NCI-H1930 (cell line): ENCODE measurements around the gene ATP2C2.

Experiments used
- DNase-seq, 2 experiments: peaks; one replicate each; lab custom pipeline; 2025; lab: John Stamatoyannopoulos, UW

Gene ATP2C2

DNA sequence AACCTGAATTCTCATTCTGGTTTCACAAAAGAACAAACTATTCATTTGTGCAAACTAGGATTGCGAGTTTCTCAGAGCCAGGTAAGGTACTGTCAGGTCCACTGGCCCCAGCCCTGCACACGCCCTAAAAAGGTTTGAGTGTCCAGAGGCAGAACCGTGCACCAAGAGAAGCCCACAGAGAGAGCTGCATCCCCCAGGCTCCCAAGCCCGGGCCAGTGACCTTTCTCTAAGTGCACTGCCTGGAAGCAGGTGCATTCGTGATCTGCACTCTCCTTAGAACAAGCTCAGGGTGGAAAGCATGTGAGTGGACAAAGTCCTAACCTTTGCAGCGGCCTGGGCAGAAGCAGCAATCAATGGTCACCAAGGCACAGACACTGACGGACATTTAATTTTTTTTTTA lies 109.3 kb downstream of the ATP2C2 start:
- no peak for DNase-seq

DNA sequence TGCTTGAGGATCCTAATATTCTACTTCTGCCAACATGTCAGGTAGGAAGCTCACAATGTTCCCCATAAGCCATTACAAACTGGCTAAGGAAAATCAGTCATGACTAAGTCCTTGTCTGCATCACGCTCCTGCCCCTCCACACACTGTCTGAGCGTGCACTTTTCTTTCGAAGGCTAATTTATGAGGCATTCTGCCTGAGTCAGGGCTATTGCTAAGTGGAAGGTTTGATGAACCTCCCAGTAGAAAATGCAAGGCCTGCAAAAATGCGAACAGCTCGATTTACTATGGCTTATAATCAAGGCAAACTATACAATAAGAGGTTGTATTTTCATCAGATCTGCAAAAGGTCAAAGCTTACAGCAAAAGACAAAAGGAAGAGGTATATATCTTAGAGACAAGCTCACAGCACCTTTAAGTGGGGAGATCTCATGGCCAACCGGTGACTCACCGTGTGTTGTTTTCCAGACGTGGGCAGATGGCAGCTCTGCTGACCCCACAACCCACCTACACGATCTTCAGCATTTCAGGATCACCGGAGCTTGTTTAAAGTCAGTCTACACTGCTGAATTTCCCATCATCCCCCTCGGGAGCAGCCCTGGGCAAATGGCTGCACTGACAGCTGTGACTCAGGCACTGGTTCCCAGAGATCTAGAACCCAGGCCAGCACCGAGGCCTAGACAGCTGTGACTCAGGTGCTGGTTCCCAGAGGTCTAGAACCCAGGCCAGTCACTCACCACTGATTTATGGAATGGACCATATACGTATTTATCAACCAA lies 110.0 kb downstream of the ATP2C2 start:
- no peak for DNase-seq

DNA sequence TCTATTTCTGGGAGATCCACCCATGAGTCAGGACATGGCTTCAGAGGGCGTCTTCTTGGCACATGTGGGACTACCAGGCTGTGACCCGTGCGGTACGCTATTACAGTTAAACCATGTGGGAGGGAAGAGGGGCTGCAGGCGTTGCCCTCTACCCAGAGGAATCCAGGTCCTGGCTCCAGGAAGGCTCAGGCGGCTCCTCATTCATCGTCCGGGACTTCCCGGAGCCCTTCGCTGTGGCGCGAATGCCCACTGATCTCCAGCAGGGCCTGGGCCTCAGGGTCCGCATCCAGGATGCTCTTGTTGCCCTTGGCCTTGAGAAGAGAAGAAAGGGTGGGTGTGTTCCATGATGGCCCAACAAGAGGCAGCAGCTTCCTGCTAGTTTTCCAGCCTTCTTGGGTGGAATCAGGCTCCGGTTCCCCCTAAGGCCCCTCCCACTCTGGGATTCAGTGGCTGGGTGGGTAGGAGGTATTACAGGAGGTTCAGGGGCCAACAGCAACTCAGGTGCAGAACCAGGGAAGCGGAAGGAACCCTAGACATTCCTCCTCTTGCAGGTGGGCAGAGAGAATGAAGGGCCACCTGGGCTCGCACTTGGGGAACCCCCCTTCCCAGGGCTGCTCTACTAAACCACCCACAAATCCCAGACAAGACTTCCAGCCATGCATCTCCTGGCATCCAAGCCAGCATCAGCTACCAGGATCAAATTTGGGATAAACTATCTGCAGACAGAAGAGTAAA lies 111.5 kb downstream of the ATP2C2 start:
- DNase-seq = no peak

DNA sequence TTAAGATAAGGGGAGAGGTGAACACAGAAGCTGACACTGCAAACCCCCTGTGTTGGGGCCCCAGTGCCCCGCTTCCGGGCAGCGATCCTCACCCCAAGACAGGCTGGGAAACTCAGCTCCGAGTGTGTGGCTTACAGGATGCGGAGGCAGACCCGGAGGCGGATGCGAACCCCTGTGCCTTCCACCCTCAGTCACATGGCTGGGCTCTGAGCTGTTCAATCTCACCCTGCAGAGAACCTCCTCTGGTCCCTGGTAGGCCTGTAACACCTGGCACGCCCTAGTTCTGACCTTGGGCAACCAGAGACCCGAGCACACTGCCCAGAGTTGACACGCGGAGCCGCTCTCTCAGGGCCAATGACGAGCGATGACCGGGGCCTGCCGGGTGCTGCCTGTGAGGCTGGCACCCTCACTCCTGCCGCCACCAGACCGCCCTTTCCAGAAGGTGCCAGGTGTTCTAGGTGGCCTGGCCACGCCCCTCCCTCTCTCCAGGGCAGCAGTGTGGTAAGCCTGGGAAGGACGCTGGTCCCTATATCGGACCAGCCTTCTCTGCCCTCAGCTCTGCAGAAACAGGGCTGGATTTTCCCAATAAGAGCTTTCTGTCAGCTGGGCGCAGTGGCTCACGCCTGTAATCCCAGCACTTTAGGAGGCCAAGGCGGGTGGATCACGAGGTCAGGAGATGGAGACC lies 112.9 kb downstream of the ATP2C2 start:
- no peak for DNase-seq

DNA sequence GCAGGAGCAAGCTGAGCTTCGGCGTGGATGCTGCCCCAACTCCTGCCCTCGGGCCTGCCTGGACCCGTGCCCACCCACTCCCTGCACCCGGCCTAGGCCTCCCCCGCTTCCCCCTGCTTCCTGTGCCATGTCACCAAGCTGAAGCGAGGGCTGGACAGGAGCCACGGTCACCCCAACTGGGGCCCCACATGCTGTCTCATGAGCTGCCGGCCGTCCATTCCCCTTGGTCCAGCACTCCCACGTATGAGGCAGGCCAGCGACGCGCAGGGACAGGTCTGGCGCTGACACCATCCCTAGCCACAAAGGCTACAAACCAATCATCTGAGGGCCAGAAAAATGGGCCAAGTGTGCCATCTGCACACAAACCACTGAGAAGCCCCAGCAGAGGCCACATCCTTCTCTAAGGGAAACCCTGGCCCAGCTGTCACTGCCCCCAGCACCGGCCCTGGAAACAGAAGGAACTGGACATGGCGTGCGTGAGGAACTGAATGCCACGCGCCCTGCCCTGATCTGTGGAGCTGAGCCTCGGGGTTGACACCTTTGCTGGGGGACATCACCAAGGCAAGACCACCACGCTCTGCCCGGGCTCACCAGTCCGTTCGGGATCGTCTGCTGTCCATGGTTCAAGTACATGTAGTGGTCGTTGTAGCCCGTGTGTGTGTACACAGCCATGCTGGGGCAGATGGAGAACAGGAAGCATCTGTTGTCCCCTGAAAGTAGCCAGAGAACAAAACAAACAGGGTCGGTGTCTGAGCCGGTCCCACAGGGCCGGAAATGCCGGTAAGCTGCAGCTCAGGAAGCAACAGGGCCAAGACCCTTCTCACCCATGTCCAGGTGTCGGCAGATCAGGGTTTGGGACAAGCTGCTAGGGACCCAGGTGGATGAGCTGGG lies 113.9 kb downstream of the ATP2C2 start:
- no peak for DNase-seq

DNA sequence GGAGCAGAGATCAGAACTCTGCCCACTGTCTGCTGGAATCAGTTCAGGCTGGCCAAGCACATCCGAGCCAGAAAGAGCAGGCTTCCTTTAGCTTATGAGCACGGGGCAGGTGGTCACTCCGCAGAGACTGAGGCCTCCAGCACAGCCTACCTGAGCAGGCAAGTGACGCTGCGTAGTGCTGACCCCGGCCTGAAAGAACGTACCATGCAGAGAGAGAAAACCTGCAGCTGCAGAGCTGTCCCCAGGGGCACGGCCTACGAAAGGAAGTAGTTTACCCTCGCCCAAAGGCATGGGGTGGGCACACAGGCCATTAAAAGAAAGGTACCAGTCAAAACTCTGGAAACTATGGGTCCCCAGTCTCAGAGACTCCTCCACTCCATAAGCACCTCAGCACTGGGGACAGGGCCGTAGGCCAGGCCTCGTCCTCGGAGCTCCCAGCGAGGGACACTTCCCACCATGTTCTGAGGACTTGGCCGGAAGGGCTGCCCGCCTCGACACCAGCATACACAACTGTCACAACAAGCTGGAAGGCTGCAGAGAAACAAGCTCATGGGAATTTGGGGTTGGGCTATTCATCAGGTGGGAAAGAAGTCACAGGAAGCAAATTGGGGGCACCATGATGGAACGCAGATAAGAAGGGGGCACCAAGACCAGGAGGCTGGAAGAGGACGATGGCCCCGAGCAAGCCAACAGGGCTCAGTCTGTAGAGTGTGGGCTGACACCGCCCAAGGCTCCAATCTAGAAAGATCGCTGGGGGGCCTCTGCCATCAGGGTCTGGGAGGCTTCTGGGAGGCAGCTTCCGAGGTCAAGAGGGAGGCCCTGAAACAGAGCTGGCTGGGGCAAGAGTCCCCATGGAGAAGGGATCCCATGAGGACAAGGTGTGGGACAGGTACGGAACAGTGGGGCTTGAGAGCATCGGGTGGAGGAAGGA lies 114.9 kb downstream of the ATP2C2 start:
- DNase-seq = no peak

DNA sequence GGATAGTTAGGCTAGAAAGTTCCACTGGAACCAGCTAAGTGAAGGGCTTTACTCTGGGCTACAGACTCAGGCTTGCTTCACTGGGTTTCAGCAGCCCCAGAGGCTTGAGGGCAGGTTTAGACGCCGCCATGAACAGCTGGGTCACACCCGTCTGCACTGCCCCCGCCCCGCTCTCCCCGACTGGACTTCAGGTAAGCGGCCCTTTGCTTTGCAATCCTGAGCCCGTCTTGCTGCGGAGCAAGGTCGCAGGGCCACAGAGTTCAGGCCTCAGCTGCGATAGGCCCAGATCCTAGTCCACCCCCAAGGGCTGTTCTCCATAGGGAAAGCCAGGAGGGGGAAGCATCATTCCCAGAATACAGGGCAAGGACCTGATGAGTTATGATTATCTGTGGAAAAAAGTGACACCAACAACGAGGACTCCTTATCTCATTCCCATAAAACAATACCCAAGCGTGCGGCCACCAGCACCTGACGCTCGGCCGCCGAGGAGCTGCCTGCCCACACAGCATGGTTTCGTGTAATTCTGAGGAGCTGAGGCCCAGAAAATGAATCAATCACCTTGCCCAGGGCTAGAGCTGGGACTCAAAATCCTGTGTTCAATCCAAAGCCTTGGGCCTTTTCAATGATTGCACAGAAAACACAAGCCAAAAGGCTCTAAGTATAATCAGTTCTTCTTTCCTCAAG lies 115.7 kb downstream of the ATP2C2 start:
- DNase-seq = no peak

DNA sequence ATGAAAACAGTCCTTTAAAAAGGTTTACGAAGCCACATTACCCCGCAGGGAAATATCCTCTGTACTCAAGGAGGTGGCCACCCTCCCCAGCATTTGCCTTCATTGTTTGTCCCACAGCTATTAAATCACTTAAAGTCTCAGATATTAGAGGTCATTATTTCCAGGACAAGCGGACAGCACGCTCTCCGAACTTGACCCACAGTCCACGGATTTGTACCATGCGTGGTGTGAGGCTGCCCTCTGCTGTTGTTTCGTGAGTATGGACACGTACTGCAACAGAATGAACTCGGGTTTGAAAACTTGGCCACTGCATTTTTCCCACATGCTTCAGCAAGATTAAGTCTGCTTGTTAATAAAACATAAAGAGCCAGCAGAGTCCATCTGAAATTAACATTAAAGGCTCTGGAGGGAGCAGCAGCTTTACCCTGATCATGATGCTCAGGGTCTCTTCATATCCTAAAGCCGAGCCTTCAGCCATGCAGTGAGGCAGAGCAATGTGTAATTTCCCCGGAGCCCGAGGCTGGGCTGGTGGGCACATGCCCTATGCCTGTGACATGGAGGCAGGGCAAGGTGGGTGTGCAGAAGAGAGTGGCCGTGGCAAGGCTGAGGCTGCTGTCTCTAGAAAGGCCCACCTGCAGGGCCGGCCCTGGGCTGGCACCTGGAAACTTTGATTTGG lies 116.4 kb downstream of the ATP2C2 start:
- peak in 1 of 2 experiments; percentile 5 for DNase-seq

DNA sequence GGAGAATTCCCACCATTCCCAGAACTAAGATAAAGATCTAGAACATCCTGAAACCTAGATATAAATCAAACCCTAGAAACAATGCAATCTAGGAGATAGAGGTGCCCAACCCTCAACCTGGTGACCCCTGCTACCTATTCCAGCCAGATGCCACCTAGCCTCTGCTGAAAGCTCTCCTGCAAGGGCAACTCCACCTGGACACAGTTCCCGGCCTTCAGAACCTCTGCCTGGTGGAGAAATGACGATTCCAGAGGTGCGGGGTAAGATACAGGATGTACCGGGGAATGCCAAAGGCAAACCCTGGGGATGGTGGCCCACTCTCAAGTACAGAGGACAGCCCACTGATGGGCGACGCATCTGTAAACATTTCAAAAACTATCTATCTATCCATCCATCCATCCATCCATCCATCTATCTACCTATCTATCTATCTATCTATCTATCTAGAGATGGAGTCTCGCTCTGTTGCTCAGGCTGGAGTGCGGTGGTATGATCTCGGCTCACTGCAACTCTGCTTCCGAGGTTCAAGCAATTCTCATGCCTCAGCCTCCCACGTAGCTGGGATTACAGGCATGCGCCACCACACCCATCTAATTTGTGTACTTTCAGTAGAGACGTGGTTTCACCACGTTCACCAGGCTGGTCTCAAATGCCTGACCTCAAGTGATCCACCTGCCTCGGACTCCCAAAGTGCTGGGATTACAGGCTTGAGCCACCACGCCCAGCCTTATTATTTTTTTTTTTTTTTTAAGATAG lies 117.1 kb downstream of the ATP2C2 start:
- DNase-seq = no peak

DNA sequence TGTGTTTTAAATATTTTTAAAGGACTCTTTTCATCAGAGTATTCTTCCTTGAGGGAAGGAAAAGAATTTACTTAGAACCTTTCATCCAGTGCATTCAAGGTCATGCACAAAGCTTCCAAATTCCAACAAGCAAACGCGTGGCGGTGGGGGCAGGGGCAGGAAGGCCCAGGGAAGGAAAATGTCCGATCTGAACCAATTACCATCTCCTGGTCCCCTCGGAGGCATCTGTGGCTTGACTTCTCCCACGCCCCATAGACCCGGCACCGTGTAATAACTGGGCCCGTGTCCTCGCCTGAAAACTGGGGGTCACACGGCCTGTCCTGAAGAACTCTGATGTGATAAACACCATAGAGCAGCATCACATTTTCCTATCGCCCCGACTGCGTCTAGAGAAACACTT lies 117.8 kb downstream of the ATP2C2 start:
- no peak for DNase-seq

DNA sequence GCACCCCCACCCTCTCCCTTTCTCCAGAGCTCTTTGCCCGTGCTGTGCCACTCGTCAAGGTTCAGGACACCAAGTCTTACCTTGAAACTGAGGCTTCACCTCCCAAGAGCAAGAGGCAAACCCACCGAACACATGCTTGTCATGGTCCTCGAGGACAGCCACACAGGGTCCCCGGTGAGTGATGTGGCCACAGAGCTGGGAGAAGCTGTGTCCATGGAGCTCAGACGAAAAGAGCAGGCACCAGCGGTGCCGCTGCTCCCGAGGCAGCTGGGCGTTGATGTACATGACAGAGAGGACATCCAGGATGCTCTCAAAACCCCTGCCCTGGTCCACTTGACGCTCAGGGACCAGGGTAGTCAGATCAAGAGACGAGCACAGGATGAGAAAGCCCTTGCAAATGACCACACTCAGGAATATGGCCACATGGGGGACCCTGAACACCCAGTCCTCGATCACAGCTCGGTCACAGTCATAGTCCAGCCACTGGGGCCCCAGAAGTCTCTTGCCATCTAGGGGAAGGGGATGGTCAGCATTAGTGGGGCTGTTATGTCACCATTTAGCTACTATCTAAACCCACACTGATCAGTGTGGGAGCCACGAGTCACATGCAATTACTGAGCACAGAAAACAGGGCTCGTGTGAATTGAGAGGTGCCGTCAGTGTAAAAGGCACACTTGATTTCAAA lies 118.4 kb downstream of the ATP2C2 start:
- DNase-seq = no peak

DNA sequence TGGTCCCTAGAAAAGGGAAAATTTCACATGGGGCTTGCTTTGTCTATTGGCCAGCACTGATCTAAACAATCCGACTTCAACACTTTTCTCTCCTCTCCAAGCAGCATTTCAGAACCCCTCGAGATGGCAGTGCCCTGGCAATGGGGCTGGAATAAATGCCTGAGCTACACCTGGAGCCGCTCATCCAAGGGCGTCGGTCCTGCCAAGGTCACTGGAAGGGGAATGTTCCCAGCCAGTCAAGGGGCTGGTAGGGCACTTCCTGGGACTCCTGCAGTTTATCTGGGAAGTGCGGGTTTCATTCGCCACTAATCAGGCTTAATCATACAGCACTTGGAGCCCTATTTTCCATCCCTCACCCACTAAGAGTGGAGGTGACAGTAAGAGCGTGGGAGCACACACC lies 119.0 kb downstream of the ATP2C2 start:
- no peak for DNase-seq

DNA sequence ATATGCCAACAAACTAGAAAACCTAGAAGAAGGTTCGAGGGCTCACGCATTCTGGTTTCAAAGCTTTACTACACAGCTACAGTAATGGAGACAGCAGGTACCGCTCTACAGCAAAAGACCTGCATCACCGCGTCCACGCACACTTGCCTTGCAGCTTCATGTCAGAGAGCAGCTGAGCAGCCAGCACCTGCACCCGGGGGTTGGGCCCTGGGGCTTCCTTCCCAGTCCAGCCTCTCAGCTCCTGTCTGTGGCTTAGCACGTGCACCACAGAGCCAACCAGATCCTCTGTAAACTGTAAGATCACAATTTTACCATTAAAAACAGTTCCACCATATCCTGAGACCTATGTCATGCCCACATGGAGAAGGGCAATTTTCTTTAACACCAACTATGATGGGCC lies 120.8 kb downstream of the ATP2C2 start:
- no peak for DNase-seq

DNA sequence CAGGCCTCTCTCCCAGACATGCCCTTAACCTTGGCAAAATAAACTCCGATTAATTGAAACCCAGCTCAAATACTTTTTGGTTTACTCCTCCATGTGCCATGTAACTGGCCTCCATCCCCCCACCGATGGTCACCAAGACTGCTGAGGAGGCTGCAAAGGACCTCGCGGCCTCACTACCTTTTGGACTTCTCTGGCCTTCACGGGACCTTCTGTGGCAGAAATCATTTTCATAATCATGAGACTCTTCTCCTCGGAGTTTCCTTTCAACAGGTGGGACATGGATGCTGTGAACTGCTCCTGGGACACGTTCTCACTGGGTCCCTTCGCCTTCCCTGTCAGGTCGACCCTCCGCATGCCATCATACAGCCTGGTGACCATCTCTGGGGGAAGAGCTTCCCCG lies 127.2 kb downstream of the ATP2C2 start:
- DNase-seq = no peak

DNA sequence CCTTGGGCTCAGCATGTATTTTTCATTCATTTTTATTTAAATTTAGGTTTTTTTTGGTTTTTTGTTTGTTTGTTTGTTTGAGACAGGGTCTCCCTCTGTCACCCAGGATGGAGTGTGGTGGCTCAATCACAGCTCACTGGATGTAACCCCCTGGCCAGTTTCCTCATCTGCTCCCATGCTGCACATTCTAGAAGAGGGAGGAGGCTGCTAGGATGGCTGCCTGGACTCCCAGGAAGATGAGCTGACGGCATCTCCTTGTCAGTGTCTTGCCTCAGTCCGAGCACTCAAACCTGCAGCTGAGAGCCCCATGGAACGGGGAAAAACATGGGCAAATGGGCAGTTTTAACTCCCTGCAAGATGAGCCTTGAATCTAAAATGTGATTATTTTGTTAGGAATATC lies 128.7 kb downstream of the ATP2C2 start:
- DNase-seq = no peak

DNA sequence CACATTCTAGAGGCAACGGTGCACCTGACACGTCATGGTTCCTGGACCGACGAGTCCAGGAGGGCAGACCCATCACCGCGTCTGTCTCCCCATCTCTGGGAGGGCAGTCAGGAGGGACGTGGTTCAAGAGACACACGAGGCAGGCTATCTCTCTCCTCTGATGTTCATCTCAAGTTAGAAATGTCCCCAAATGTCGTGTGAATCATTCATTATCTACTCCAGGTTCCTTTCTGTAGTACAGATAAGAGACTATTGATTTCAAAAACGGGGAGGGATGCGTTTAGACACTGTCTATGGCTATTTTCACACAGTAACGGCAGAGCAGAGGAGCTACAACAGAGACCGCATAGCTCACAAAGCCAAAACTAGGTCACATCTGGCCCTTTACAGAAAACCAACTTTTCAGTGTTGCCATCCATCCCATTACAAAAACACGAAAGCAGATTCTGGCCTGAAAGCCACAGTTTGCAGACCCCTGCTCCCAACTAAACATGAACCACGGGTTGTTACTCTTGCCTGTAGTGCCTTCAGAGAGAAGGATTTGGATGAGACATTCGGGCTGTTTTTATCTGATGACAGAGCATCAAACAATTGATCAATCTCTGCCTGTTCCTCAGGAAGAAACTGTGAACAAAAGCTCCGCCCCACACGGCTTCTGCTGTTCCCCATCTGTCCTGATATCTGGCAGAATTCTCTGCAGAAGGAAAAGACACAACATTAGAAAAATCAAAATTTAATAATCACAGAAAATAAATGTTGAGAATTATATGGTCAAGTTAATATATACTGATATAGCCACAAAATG lies 129.3 kb downstream of the ATP2C2 start:
- DNase-seq = no peak

DNA sequence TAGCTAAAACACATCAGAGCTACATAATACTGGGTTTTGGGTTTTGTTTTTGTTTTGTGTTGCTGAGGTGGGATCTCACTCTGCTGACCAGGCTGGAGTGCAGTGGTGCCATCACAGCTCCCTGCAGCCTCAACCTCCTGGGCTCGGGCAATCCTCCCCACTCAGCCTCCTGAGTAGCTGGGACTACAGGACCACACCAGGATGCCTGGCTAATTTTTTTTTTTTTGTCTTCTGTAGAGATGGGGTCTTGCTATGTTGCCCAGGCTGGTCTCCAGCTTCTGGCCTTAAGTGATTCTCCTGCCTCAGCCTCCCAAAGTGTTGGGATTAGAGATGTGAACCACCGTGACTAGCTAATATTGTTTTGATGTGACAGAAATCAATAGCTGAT lies 129.9 kb downstream of the ATP2C2 start:
- DNase-seq = no peak
